Astrocyte (in vitro differentiated cells and primary cell): ENCODE data around the gene NDUFV1. TPM values are rescaled to one million over a fixed set of nuclear protein-coding genes. Genes with fewer than 3 reads are reported as not detected.

Experiments used
- DNase-seq: peaks from one replicate; pipeline ENCODE4 v3.0.0-alpha.2; 2010; ENCODE audit warnings: low read depth
- FAIRE-seq: peaks from 2 replicates; lab custom pipeline; 2011; peaks lifted over from hg19 to GRCh38; lab: Jason Lieb, UNC
- H2AFZ ChIP-seq: 2 replicates; pipeline ENCODE4 v1.6.0; 2012; ENCODE audit warnings: low read depth, low read length, inconsistent platforms
- H3K27ac ChIP-seq: 2 replicates; pipeline ENCODE4 v1.5.1; 2011; ENCODE audit warnings: low read depth, low read length, inconsistent platforms
- H3K27me3 ChIP-seq: 2 replicates; pipeline ENCODE4 v1.6.0; 2011; ENCODE audit warnings: low read length, inconsistent platforms; ENCODE audit not compliant: insufficient read depth
- H3K36me3 ChIP-seq: 2 replicates; pipeline ENCODE4 v1.5.1; 2011; ENCODE audit warnings: low read length, inconsistent platforms; ENCODE audit not compliant: insufficient read depth
- H3K4me1 ChIP-seq: 2 replicates; pipeline ENCODE4 v1.5.1; 2011; ENCODE audit warnings: low read length, inconsistent platforms; ENCODE audit not compliant: insufficient read depth
- H3K4me2 ChIP-seq: 2 replicates; pipeline ENCODE4 v1.6.0; 2012; ENCODE audit warnings: low read length, inconsistent platforms
- H3K4me3 ChIP-seq: 2 replicates; pipeline ENCODE4 v1.5.1; 2011; ENCODE audit warnings: low read depth, mild to moderate bottlenecking, low read length, inconsistent platforms; ENCODE audit not compliant: insufficient read depth
- H3K79me2 ChIP-seq: 2 replicates; pipeline ENCODE4 v1.6.0; 2012; ENCODE audit warnings: mild to moderate bottlenecking, low read length, inconsistent platforms; ENCODE audit not compliant: insufficient read depth
- H3K9ac ChIP-seq: 2 replicates; pipeline ENCODE4 v1.6.0; 2012; ENCODE audit warnings: mild to moderate bottlenecking, low read length, inconsistent platforms
- H3K9me3 ChIP-seq: 2 replicates; pipeline ENCODE4 v1.5.1; 2012; ENCODE audit warnings: low read depth, mild to moderate bottlenecking, low read length, inconsistent platforms; ENCODE audit not compliant: insufficient read depth
- H4K20me1 ChIP-seq: 2 replicates; pipeline ENCODE4 v1.6.0; 2012; ENCODE audit warnings: low read length, inconsistent platforms; ENCODE audit not compliant: insufficient read depth
- H3K27ac Mint-ChIP-seq: one replicate; pipeline ENCODE4 v1.8.0; 2021; ENCODE audit warnings: mild to moderate bottlenecking, mixed read lengths; ENCODE audit not compliant: unreplicated experiment
- H3K27me3 Mint-ChIP-seq: one replicate; pipeline ENCODE4 v1.8.0; 2021; ENCODE audit warnings: low read depth, mixed read lengths; ENCODE audit not compliant: unreplicated experiment
- H3K36me3 Mint-ChIP-seq: one replicate; pipeline ENCODE4 v1.8.0; 2021; ENCODE audit warnings: low read depth, mixed read lengths; ENCODE audit not compliant: unreplicated experiment
- H3K4me1 Mint-ChIP-seq: one replicate; pipeline ENCODE4 v1.8.0; 2021; ENCODE audit warnings: low read depth, mixed read lengths; ENCODE audit not compliant: unreplicated experiment
- H3K4me3 Mint-ChIP-seq: one replicate; pipeline ENCODE4 v1.8.0; 2021; ENCODE audit warnings: mild to moderate bottlenecking, moderate library complexity, mixed read lengths; ENCODE audit not compliant: unreplicated experiment
- H3K9me3 Mint-ChIP-seq: one replicate; pipeline ENCODE4 v1.8.0; 2021; ENCODE audit warnings: mild to moderate bottlenecking, mixed read lengths; ENCODE audit not compliant: unreplicated experiment
- CTCF ChIP-seq: IDR thresholded peaks from 2 replicates; pipeline ENCODE4 v1.5.1; 2011; ENCODE audit warnings: low read depth, mild to moderate bottlenecking, inconsistent platforms, low read length, moderate library complexity; ENCODE audit not compliant: insufficient read depth
- EZH2 ChIP-seq: IDR thresholded peaks from 2 replicates; pipeline ENCODE4 v1.6.1; 2012; ENCODE audit warnings: mild to moderate bottlenecking, low read length, inconsistent platforms; ENCODE audit not compliant: insufficient read depth
- total RNA-seq: library from RNA; stranded (reverse); gene quantifications from 2 replicates; pipeline ENCODE4 v1.2.1, GENCODE V29; 2021

Gene NDUFV1
- total RNA-seq, 1 donor from 2014 or later: 117 TPM

GRCh38 chr11:67646535-67647336, 40.0 kb downstream of the NDUFV1 start:
- Mint-ChIP-seq H3K27ac (no peak overlapping the region), H3K27me3 (peaks cover 22% of the 10 kb centered on the region), H3K36me3 (no peaks in the 10 kb centered on the region), H3K4me1 (no peaks in the 10 kb centered on the region), H3K4me3 (no peak overlapping the region), H3K9me3 (peaks cover 6% of the 10 kb centered on the region)
- Histone ChIP-seq H3K36me3 (no peaks in the 10 kb centered on the region), H4K20me1 (no peaks in the 10 kb centered on the region), H3K27me3 (no peaks in the 10 kb centered on the region), H3K4me1 (no peaks in the 10 kb centered on the region), H3K79me2 (no peaks in the 10 kb centered on the region), H2AFZ (no peak overlapping the region), H3K27ac (no peak overlapping the region), H3K9me3 (peaks cover 3% of the 10 kb centered on the region), H3K9ac (no peak overlapping the region), H3K4me2 (no peak overlapping the region), H3K4me3 (no peak overlapping the region)
- no peak for TF ChIP-seq CTCF
- no peak for TF ChIP-seq EZH2
- DNase-seq (no peak), FAIRE-seq (no peak)

- Mint-ChIP-seq H3K4me3 (no peak overlapping the region), H3K9me3 (peaks cover 6% of the 10 kb centered on the region), H3K27me3 (peaks cover 15% of the 10 kb centered on the region), H3K27ac (no peak overlapping the region), H3K4me1 (no peaks in the 10 kb centered on the region), H3K36me3 (no peaks in the 10 kb centered on the region)
- Histone ChIP-seq H3K9ac (no peak overlapping the region), H3K4me2 (no peak overlapping the region), H4K20me1 (no peaks in the 10 kb centered on the region), H3K9me3 (peaks cover 3% of the 10 kb centered on the region), H2AFZ (no peak overlapping the region), H3K79me2 (no peaks in the 10 kb centered on the region), H3K27me3 (peaks cover 2% of the 10 kb centered on the region), H3K27ac (no peak overlapping the region), H3K4me3 (no peak overlapping the region), H3K36me3 (no peaks in the 10 kb centered on the region), H3K4me1 (no peaks in the 10 kb centered on the region)
- TF ChIP-seq EZH2: no peak
- no peak for TF ChIP-seq CTCF
- no peak for DNase-seq
- FAIRE-seq: no peak
Observed at GRCh38 chr11:67647471-67647870, 40.7 kb downstream of the NDUFV1 start.

- no peaks in the 10 kb centered on the region for H3K36me3 ChIP-seq
- no peaks in the 10 kb centered on the region for H3K4me1 Mint-ChIP-seq
- peaks cover 15% of the 10 kb centered on the region for H3K27me3 Mint-ChIP-seq
- H2AFZ ChIP-seq: no peak overlapping the region
- no peak overlapping the region for H3K27ac ChIP-seq
- no peaks in the 10 kb centered on the region for H3K36me3 Mint-ChIP-seq
- H4K20me1 ChIP-seq: no peaks in the 10 kb centered on the region
- peaks cover 3% of the 10 kb centered on the region for H3K9me3 ChIP-seq
- no peak for TF ChIP-seq CTCF
- TF ChIP-seq EZH2: no peak
- FAIRE-seq: no peak
- peaks cover 2% of the 10 kb centered on the region for H3K27me3 ChIP-seq
- no peak overlapping the region for H3K27ac Mint-ChIP-seq
- DNase-seq: no peak
- H3K4me1 ChIP-seq: no peaks in the 10 kb centered on the region
- no peak overlapping the region for H3K4me2 ChIP-seq
- no peak overlapping the region for H3K9ac ChIP-seq
- no peaks in the 10 kb centered on the region for H3K79me2 ChIP-seq
- peaks cover 2% of the 10 kb centered on the region for H3K9me3 Mint-ChIP-seq
- no peak overlapping the region for H3K4me3 Mint-ChIP-seq
- no peak overlapping the region for H3K4me3 ChIP-seq
Observed at GRCh38 chr11:67648140-67648795, 41.5 kb downstream of the NDUFV1 start.
